Mucosa of descending colon (tissue), 3 donors: Measurements from ENCODE around the gene ANO2. TPM values are rescaled to one million over a fixed set of nuclear protein-coding genes. Genes with fewer than 3 reads are reported as not detected.

Source experiments
- ATAC-seq: fragments of 200-7000 bp; cut with Tn5 transposase; one replicate; pipeline ENCODE4 v1.9.1; 2020; ENCODE audit warnings: mild to moderate bottlenecking, moderate library complexity
- DNase-seq, 3 donors: peaks; one replicate each; pipeline ENCODE4 v3.0.0-alpha.2; 2020
- H3K36me3 ChIP-seq: fragments of 200-600 bp; one replicate; pipeline ENCODE4 v1.8.0; 2021; ENCODE audit warnings: low read depth, mild to moderate bottlenecking
- H3K4me1 ChIP-seq: fragments of 200-600 bp; one replicate; pipeline ENCODE4 v1.8.0; 2021; ENCODE audit warnings: low read depth, mild to moderate bottlenecking
- H3K4me3 ChIP-seq: fragments of 200-600 bp; one replicate; pipeline ENCODE4 v1.8.0; 2021; ENCODE audit warnings: mild to moderate bottlenecking
- H3K9me3 ChIP-seq: fragments of 200-600 bp; one replicate; pipeline ENCODE4 v1.8.0; 2021; ENCODE audit warnings: mild to moderate bottlenecking
- CTCF ChIP-seq: fragments of 200-600 bp; IDR thresholded peaks from one replicate; pipeline ENCODE4 v1.8.0; 2022; ENCODE audit warnings: antibody characterized with exemption, mild to moderate bottlenecking
- intact Hi-C, 2 donors: fragments of 100-400 bp; cut with DNase I in 1 of 2; cut with micrococcal nuclease in 1 of 2; formaldehyde crosslinking; loops; one replicate each; pipeline versions ENCODE4 v1.11.0 to v1.11.1; 2022; cut with DNase I, micrococcal nuclease
- total RNA-seq, 3 donors: library from RNA; stranded (reverse); fragmentation: NEBNext Ultra II Directional in 2 of 3; extraction: Animal tissue kit (Norgen Biotek cat#: 25700) in 2 of 3; gene quantifications; one replicate each; pipeline versions ENCODE4 v1.2.1 to v1.2.4, GENCODE V29; 2021 to 2023
- donor health status: DM: no; HTN: no; CAD: no; lungs with moderate emphysema.
- donor health status: DM: no; HTN: no; CAD: no.
- donor health status: DM: no; HTN: yes; CAD: no.

ANO2 gene
- total RNA-seq, 3 donors from 2014 or later, result 0.58 to 5.1 (median 3.1) TPM

- Histone ChIP-seq H3K9me3 (no peaks in the 10 kb centered on the region), H3K4me1 (no peaks in the 10 kb centered on the region), H3K4me3 (no peak overlapping the region), H3K36me3 (no peaks in the 10 kb centered on the region)
- intact Hi-C loops, result no loop called here
- no peak for TF ChIP-seq CTCF
- DNase-seq (no peak), ATAC-seq (no peak)
Observed at GRCh38 chr12:5588176-5588575, 356.9 kb downstream of the ANO2 start.

GRCh38 chr12:5587711-5588121 lies 357.3 kb downstream of the ANO2 start:
- no peak for DNase-seq

GRCh38 chr12:5586201-5586600 lies 358.9 kb downstream of the ANO2 start:
- TF ChIP-seq CTCF, result no peak
- H3K36me3 ChIP-seq, result no peaks in the 10 kb centered on the region
- H3K9me3 ChIP-seq, result no peaks in the 10 kb centered on the region
- H3K4me3 ChIP-seq, result no peak overlapping the region
- DNase-seq (peak in 1 of 3 donors; percentile 24), ATAC-seq (peak; percentile 85)
- intact Hi-C loops, result no loop called here
- H3K4me1 ChIP-seq, result no peaks in the 10 kb centered on the region

More at GRCh38 chr12:5587711-5588121, 357.3 kb downstream of the ANO2 start:
- Histone ChIP-seq H3K9me3 (no peaks in the 10 kb centered on the region), H3K4me1 (no peaks in the 10 kb centered on the region), H3K4me3 (no peak overlapping the region), H3K36me3 (no peaks in the 10 kb centered on the region)
- no peak for TF ChIP-seq CTCF
- intact Hi-C loops, result no loop called here
- ATAC-seq, result no peak

GRCh38 chr12:5585178-5585577 lies 359.9 kb downstream of the ANO2 start:
- Histone ChIP-seq H3K9me3 (no peaks in the 10 kb centered on the region), H3K36me3 (no peaks in the 10 kb centered on the region), H3K4me3 (no peak overlapping the region), H3K4me1 (no peaks in the 10 kb centered on the region)
- DNase-seq (no peak), ATAC-seq (no peak)
- TF ChIP-seq CTCF, result no peak
- intact Hi-C loops, result no loop called here

GRCh38 chr12:5584412-5585175 lies 360.5 kb downstream of the ANO2 start:
- H3K4me3 ChIP-seq, result no peak overlapping the region
- H3K4me1 ChIP-seq, result no peaks in the 10 kb centered on the region
- ATAC-seq, result no peak
- TF ChIP-seq CTCF, result no peak
- intact Hi-C loops, result no loop called here
- DNase-seq, result no peak
- H3K36me3 ChIP-seq, result no peaks in the 10 kb centered on the region
- H3K9me3 ChIP-seq, result no peaks in the 10 kb centered on the region
